ENCODE results near the gene KDM5D. TPM values are rescaled to one million over a fixed set of nuclear protein-coding genes. Genes with fewer than 3 reads are reported as not detected.

The KDM5D gene
- total RNA-seq, 4 donors from 2014 or later = 0.34 to 69.9 (median 57.5) TPM; not detected in 1

DNA sequence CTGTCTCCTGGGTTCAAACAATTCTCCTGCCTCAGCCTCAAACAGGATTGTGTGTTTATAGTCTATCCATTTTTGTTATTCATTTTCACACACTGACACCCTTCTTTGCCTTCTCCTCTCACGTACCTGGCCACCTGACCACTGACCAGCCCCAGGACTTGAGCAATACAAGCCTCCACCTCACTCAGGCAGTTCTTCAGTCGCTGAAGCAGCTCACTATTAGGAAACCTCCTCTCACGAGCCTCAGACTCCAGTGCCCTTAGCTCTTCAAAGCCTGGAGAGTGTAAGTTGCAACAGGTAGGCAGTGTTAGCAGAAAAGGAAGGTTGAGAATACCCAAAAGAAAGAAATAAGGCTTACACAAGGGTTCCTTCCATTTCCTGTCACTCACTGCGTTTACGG is 29.3 kb downstream of the KDM5D start:
- TF ChIP-seq, protein P1, sequence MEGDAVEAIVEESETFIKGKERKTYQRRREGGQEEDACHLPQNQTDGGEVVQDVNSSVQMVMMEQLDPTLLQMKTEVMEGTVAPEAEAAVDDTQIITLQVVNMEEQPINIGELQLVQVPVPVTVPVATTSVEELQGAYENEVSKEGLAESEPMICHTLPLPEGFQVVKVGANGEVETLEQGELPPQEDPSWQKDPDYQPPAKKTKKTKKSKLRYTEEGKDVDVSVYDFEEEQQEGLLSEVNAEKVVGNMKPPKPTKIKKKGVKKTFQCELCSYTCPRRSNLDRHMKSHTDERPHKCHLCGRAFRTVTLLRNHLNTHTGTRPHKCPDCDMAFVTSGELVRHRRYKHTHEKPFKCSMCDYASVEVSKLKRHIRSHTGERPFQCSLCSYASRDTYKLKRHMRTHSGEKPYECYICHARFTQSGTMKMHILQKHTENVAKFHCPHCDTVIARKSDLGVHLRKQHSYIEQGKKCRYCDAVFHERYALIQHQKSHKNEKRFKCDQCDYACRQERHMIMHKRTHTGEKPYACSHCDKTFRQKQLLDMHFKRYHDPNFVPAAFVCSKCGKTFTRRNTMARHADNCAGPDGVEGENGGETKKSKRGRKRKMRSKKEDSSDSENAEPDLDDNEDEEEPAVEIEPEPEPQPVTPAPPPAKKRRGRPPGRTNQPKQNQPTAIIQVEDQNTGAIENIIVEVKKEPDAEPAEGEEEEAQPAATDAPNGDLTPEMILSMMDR (IDR thresholded peaks at IDR 0.05; ENCODE audit: low read depth) = no peak

DNA sequence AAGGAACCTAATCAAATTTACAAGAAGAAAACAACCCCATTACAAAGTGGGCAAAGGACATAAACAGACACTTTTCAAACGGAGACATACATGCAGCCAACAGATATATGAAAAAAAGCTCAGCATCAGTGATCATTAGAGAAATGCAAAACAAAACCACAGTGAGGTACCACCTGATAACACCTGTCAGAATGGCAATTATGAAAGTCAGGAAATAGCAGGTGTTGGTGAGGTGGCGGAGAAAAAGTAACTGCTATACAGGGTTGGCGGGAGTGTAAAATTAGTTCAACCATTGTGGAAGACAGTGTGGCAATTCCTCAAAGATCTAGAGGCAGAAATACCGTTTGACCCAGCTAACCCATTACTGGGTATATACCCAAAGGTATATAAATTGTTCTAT is 31.1 kb downstream of the KDM5D start:
- TF ChIP-seq, protein P1 (IDR thresholded peaks at IDR 0.05; ENCODE audit: low read depth) = no peak

DNA sequence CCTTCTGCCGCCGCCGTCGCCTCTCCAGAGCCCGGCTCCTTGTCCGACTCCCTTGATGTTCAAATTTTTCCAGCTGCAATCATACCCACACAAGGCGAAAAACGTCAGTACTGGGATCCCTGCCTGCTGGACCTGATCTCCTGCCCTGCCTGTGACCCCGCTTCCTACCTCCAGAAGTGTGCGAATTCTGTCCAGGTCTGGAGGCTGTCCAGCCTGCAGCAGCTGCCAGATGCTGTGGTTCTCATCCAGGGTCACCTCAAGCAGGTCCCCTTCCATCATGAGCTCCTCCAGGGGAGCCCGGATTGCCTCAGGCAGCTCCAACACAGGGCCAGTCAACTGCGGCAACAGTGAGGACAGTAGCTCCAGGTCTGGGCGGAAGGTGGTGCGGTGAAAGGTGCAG is 38.3 kb downstream of the KDM5D start:
- TF ChIP-seq, protein P1 (IDR thresholded peaks at IDR 0.05; ENCODE audit: low read depth) = no peak

DNA sequence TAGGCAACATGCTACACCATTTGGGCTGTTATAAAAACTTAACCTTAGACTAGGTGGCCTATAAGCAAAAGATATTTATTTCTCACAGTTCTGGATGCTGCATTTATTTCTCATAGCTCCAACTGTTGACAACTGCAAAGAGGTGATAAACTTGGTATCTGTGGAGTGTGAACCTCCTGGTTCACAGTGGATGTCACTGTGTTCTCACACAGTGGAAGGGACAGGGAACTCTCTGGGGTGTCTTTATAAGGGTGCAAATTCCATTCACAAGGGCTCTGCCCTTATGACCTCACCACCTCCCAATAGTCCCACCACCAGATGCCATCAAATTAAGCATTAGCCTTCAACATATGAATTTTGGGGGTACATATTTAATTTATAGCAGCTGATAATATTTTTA is 46.0 kb downstream of the KDM5D start:
- TF ChIP-seq, protein P1 (IDR thresholded peaks at IDR 0.05; ENCODE audit: low read depth) = no peak

DNA sequence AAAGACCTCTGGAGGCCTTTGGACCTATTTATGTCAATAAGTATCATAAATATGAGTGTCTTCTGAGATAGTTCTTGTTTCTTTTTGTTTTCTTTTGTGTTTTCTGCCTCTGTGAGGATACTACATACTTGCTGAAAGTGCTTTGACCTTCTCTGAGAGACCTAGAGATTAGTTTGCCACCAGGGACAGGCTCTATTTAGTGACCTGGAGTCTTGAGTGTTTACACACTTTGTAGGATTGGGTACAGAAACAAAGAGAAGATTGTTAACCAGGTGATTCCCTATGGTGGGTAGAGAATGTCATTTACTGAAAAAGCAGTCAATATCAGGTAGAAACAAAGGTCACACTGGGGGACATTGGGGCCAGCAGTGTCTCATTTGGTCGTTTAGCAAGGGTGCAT is 63.7 kb downstream of the KDM5D start:
- TF ChIP-seq, protein P1 (IDR thresholded peaks at IDR 0.05; ENCODE audit: low read depth) = no peak

Data from subcutaneous adipose tissue (tissue), 4 donors.